LNCAP (cell line): ENCODE measurements around the gene MACROD1.

Experiments
- TF ChIP-seq, protein P1 (sequence below): fragments of 450-650 bp; IDR thresholded peaks from 2 replicates; pipeline ENCODE4 v1.5.1; 2017; ENCODE audit warnings: mild to moderate bottlenecking

Gene MACROD1

DNA sequence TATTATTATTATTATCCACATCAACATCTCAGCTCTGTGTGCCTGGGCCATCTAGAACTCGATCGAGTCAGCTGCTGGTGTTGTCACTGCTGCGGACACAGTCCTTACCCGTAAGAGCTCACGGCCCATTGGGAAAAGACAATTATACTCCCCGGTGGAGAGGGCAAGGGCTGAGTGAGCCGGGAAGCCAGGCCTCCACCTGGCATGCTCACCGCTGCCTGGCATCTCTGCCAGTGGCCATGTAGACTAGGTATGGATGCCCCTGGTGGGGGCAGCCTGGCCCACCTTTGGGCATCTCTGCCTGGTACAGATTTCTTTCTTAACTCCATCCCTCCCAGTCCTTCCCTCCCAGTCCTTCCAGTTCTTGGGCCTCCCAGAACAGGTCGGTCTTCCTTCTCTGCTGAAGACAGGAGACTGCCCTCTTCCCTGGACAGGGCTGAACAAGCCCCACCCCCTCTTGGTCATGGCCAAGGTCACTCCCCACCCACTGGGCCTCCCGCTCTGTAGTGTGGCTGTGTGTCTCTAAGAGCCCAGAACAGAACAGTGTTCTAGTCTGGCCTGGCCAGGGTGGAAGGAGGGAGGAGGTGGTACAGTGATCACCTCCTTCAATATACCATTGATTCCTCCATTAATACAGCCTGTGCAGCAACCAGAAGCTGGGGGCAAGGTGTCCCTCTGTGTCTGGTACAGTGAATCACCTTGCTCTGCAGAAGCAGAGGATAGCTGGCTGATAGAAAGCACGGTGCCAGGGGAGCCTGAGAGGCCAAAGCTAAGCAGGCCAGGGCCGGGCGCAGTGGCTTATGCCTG is 72.5 kb downstream of the MACROD1 start:
- TF ChIP-seq, protein P1, sequence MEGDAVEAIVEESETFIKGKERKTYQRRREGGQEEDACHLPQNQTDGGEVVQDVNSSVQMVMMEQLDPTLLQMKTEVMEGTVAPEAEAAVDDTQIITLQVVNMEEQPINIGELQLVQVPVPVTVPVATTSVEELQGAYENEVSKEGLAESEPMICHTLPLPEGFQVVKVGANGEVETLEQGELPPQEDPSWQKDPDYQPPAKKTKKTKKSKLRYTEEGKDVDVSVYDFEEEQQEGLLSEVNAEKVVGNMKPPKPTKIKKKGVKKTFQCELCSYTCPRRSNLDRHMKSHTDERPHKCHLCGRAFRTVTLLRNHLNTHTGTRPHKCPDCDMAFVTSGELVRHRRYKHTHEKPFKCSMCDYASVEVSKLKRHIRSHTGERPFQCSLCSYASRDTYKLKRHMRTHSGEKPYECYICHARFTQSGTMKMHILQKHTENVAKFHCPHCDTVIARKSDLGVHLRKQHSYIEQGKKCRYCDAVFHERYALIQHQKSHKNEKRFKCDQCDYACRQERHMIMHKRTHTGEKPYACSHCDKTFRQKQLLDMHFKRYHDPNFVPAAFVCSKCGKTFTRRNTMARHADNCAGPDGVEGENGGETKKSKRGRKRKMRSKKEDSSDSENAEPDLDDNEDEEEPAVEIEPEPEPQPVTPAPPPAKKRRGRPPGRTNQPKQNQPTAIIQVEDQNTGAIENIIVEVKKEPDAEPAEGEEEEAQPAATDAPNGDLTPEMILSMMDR: no peak

DNA sequence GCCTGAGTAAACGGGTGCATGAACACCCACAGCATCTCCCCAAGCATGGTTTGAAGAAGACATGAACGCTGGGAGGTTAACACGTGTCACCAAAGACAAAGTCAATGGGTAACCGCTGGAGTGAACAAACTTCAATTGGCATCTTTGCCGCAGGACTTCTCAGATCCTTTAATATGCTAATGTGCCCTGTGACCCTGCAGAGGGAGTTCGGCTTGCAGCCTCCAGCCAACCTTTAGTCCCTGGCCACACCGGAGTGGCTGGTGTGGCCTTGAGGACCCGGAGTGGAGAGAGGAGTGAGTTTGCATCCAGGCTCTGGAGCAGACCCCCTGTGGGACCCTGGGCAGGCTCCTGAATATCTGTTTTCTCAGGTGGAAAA is 73.2 kb downstream of the MACROD1 start:
- TF ChIP-seq, protein P1: no peak

DNA sequence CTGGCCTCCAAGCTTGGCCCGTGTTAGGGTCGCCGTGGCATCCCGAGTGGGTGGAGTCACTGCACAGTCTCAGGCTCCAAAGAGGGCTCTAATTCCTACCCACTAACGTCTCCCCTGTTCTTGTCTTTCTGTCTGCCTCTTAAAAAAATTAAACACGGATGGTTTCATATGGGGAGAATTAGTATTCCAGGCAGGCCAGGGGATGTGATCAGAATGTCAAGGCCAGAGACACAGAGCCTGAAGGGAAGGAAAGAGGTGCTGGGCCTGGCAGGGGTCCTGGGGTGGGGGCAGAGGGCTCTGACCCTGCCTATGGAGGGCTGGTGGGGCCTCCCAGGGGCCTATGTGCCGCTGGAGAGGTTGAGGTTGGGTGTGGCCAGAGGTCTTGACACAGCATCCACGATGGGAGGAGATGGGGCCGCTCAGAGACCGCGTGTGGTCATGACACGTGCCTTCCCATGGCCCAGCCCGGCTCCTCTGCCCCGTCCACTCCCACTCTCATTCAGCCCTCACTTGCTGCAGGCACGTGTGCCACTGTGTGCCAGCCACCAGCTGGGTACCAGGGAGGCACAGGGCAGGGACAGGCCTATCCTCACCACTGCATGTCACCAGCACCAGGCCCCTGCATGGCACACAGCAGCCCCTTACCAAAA is 73.7 kb downstream of the MACROD1 start:
- TF ChIP-seq, protein P1: no peak

DNA sequence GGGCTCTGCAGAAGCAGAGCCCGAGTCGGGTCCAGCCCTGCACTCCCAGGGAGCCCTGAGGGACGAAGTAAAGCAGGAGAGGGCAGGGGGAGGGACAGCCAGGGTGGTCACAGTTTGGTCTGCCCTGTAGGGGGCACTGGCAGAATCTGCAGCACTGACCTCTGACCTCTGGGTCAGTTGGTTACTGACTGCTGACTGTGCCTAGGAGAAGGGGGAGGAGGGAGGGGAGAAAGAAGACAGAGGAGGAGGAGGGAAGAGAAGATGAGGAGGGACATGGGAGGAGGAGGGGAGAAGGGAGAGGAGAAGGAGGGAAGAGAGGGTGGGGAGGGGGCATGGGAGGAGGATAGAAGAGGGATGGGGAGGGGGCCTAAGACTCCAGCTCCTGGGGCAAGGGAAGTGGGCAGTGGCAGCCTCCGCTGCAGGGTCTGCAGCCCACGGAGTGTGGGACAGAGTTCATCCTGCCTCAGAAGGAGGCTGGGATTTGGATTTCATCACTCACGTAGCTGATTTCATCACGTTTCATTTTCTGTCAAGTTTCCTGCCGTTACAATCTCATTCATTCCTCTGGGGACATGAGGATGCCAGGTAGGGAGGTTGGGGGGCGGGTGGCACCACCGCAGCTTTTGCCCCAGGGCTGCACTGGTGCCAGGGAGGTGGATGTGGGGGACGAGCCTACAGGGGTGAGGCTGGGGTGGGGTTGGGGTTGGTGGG is 75.0 kb downstream of the MACROD1 start:
- TF ChIP-seq, protein P1: peak; percentile 24; the same call in 1 of the 2 replicates

DNA sequence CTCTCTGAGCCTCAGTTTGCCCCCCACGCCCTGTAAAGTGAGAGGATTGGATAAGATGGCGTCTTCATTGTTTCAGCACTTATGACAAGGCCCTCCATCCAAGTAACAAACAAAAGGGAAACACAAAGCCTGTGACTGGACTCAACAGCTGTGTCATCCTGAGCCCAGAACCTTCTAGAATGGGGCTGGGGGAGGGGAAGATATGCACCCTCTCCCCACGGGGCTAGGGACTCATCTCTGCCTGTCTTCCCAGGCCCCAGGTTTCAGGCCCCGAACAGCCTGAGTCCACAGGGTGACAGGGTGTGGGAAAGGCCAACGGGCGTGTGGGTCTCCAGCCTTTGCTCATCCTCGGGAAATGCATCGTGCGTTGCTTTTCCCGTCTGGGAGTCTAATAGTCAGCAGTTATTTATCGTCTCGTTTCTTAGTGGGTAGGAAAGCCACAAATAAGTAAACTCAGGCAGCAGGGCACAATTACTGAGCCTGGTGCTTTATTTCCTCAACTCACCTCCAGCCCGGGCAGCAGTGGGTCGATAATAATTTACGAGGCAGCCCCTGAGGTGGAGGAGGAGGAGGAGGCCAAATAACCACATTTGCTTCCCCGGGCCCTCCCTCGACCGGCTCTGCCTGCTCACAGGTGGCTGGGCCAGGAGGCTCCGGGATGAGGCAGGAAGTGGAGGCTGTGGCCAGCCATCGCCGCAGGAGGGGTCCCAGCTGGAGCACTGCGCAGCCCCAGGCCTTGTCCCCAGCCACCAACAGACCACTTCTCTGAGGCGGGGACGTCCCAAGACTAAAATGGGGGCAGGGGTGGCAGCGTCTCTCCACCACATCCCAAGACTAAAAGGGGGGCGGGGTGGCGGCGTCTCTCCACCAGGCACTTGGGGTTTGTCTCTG is 75.8 kb downstream of the MACROD1 start:
- TF ChIP-seq, protein P1: no peak

DNA sequence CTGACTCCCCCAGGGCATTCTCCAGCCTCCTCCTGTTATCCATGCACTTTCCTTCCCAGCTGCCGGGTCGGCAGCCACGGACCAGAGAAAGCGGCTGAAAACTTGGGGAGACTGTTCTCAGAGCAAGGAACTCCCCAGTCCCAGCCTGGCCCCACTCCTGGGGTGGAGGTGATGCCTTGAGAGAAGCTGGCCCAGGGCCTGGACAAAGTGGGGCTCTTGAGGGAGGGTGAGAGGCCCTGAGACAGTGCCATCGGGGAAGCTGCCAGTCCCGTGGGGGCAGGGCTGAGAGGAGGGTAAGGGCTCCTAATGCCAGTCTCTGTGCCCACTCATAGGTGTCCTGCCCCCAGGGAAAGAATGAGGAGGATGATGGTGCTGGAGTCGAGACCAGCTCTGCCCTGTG is 76.4 kb downstream of the MACROD1 start:
- TF ChIP-seq, protein P1: no peak

DNA sequence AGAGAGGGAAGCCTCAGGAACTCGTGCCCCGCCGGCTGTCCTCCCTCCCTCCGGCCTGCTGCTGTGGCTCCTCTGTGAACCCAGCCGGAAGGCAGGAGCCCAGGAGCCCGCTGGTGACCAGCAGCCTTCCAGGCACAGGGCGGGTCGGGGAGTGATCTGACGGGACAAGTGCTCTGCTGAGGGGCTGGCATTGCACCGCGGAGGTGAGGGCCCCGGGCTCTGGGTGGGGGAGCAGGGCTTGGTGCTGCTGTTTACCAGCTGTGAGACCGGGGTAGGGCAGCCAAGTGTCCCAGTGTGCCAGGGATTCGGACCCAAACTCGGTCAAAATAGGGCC is 76.9 kb downstream of the MACROD1 start:
- TF ChIP-seq, protein P1: no peak
